Spleen (tissue), 11 donors: ENCODE data around the gene FYB1. TPM values are rescaled to one million over a fixed set of nuclear protein-coding genes. Genes with fewer than 3 reads are reported as not detected.
A peak's percentile ranks its signal among the peaks of the same experiment; 100 is the strongest.

Source experiments
- DNase-seq: peaks from one replicate; pipeline ENCODE4 v3.0.0-alpha.2; 2020
- H3K27ac ChIP-seq, 8 donors: fragments of 200-600 bp; sonication (generic) in 7 of 8; 1 replicate in 4 of 8; 2 replicates in 4 of 8; pipeline versions ENCODE4 v1.5.0 to v1.8.0; 2016 to 2021; ENCODE audit warnings: inconsistent platforms in 4 of 8, mild to moderate bottlenecking in 4 of 8, moderate library complexity in 1 of 8
- H3K27me3 ChIP-seq, 7 donors: fragments of 200-600 bp; sonication (generic) in 6 of 7; replicated peaks in 1 of 7; 1 replicate in 4 of 7; 2 replicates in 3 of 7; pipeline versions ENCODE4 v1.5.0 to v1.8.0; 2016 to 2021; ENCODE audit warnings: inconsistent platforms in 3 of 7, mild to moderate bottlenecking in 1 of 7
- H3K36me3 ChIP-seq, 6 donors: fragments of 200-600 bp; sonication (generic) in 5 of 6; 1 replicate in 4 of 6; 2 replicates in 2 of 6; pipeline versions ENCODE4 v1.5.0 to v1.8.0; 2016 to 2021; ENCODE audit warnings: inconsistent platforms in 2 of 6
- H3K4me1 ChIP-seq, 6 donors: fragments of 200-600 bp; sonication (generic) in 5 of 6; 1 replicate in 3 of 6; 2 replicates in 3 of 6; pipeline versions ENCODE4 v1.5.0 to v1.8.0; 2016 to 2021; ENCODE audit warnings: inconsistent platforms in 3 of 6
- H3K4me3 ChIP-seq, 8 donors: fragments of 200-600 bp; sonication (generic) in 7 of 8; 1 replicate in 4 of 8; 2 replicates in 4 of 8; pipeline versions ENCODE4 v1.5.0 to v1.8.0; 2016 to 2021; ENCODE audit warnings: inconsistent platforms in 4 of 8, mild to moderate bottlenecking in 4 of 8, moderate library complexity in 2 of 8
- H3K9me3 ChIP-seq, 8 donors: fragments of 200-600 bp; sonication (generic) in 7 of 8; 1 replicate in 4 of 8; 2 replicates in 4 of 8; pipeline versions ENCODE4 v1.5.0 to v1.8.0; 2016 to 2021; ENCODE audit warnings: inconsistent platforms in 4 of 8
- POLR2A ChIP-seq, 3 donors: fragments of 450-650 bp; IDR thresholded peaks; one replicate each; pipeline ENCODE4 v1.5.1; 2017; ENCODE audit warnings: antibody characterized with exemption in 3 of 3, mild to moderate bottlenecking in 1 of 3
- POLR2AphosphoS5 ChIP-seq, 3 donors: sonication (generic); formaldehyde crosslinking; IDR thresholded peaks; one replicate each; pipeline ENCODE4 v1.5.1; 2017; ENCODE audit warnings: antibody characterized with exemption in 3 of 3
- WGBS, 5 donors: extraction: QIAGEN DNeasy Blood & Tissue Kit in 3 of 5; methylation state at CpG; one replicate each; pipeline versions ENCODE4 v1.1.5 to v1.1.7; 2013 to 2018; 5-methylcytosine and 5-hydroxymethylcytosine counted together
- intact Hi-C: fragments of 100-400 bp; cut with DNase I; formaldehyde crosslinking; loops from one replicate; pipeline ENCODE4 v1.15.0; 2023; ENCODE audit warnings: low total_unique reads
- polyA plus RNA-seq, 3 donors: library from polyadenylated mRNA; stranded (reverse); fragments of 200-250 nt; gene quantifications; one replicate each; pipeline ENCODE4 v1.2.1, GENCODE V29; 2013
- total RNA-seq, 7 donors: library from RNA; depleted of rRNA in 3 of 7; stranded (reverse); fragments of >200 nt in 3 of 7; fragmentation: NEBNext Ultra II Directional in 4 of 7; extraction: Animal tissue kit (Norgen Biotek cat#: 25700) in 4 of 7; gene quantifications; one replicate each; pipeline versions ENCODE4 v1.1.0 to v1.2.1, GENCODE V29; 2016 to 2021
- TF ChIP-seq, protein P1 (sequence below), 11 experiments: fragments of 200-600 bp in 7 of 11; fragments of 450-650 bp in 4 of 11; sonication (generic) in 4 of 11; IDR thresholded peaks in 8 of 11; conservative IDR thresholded peaks in 3 of 11; 1 replicate in 7 of 11; 2 replicates in 4 of 11; pipeline versions ENCODE4 v1.4.0 to v1.8.0; 2016 to 2021; ENCODE audit warnings: antibody characterized with exemption in 11 of 11, inconsistent platforms in 4 of 11, mild to moderate bottlenecking in 1 of 11
- donor health status: healthy with polysubstance abuse.
- donor health status: DM: no; HTN: no; CAD: no; lungs with moderate emphysema.
- donor health status: DM: no; HTN: no; CAD: no.
- donor health status: Bipolar disorder and iron deficiency.
- donor health status: healthy.
- donor health status: DM: no; HTN: no; CAD: no.
- donor health status: DM: yes; HTN: yes; CAD: no.

The FYB1 gene
- total and polyA plus RNA-seq, 10 donors, result 21.0 to 287 (median 200) TPM

DNA sequence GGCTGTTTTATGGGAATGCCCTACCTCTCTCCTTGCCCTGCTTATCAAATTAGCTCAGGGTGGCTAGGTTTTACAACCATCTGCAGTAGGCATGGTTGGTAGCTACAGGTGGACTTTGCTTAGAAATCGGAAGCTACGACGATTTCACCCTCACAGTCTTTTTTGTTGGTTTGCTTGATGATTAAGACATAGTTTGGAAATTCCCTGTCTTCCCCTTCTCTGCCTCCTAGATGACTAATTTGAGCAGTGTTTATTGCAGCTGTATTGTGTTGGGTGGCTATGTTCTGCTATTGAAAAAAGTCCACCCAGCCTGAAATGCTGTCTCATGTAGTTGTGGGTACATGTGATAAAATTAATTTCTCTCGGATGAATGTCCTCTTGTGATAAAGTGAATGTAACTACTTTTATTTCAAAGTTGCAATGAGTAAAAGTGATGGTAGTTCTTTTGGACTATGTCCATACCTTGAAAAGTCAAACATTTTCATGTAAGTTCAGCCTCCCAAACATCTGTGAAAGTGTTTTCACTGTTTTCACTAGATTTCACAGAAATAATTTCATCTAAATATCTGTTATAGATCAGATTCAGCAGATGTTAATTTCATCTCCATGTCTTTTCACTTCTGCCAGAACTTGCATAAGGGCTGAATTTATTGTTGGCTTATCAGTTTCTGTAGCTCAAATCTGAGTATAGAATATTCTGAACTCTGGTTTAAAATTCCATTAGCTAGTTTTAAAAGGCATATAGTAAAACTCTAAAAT, 37.3 kb upstream of the FYB1 start:
- Histone ChIP-seq H3K36me3 (no peaks in the 10 kb centered on the region), H3K27ac (peak overlapping the region in 6 of 8 donors; percentile 16 to 82 (median 59)), H3K9me3 (no peaks in the 10 kb centered on the region), H3K27me3 (no peaks in the 10 kb centered on the region), H3K4me1 (peaks cover 0 to 72% (median 16%) of the 10 kb centered on the region in 6 donors), H3K4me3 (peak overlapping the region in 1 of 8 donors; percentile 24)
- no peak for DNase-seq
- no peak for TF ChIP-seq POLR2A (IDR thresholded peaks at IDR 0.05)
- TF ChIP-seq, protein P1, sequence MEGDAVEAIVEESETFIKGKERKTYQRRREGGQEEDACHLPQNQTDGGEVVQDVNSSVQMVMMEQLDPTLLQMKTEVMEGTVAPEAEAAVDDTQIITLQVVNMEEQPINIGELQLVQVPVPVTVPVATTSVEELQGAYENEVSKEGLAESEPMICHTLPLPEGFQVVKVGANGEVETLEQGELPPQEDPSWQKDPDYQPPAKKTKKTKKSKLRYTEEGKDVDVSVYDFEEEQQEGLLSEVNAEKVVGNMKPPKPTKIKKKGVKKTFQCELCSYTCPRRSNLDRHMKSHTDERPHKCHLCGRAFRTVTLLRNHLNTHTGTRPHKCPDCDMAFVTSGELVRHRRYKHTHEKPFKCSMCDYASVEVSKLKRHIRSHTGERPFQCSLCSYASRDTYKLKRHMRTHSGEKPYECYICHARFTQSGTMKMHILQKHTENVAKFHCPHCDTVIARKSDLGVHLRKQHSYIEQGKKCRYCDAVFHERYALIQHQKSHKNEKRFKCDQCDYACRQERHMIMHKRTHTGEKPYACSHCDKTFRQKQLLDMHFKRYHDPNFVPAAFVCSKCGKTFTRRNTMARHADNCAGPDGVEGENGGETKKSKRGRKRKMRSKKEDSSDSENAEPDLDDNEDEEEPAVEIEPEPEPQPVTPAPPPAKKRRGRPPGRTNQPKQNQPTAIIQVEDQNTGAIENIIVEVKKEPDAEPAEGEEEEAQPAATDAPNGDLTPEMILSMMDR (IDR thresholded peaks at IDR 0.05 in 8 of 11, conservative IDR thresholded peaks at IDR 0.05 in 3 of 11), result no peak
- TF ChIP-seq POLR2AphosphoS5 (IDR thresholded peaks at IDR 0.05), result no peak
- intact Hi-C loops, result no loop called here
- WGBS, 5 donors, result 22 to 39% (median 25%) methylated on average over 4 of the region's 4 CpGs

DNA sequence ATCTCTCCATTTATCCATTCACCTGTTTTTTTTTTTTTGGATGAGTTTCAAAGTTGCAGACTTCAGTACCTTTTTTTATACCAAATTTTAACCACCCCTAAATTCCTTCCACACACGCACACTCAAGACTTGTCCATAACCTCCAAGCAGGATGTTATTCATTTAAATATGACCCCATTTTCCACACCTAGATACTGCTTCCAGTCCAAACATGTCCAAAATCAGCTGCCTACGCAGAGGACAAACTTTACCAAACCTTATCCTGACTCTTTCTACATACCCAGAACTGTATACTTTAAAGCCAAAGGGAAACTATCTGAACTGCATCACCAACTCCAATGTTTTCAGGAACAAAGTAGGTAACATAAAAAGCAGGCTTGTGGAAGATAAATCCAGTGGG, 36.0 kb upstream of the FYB1 start:
- intact Hi-C loops, result no loop called here
- Histone ChIP-seq H3K4me3 (no peak overlapping the region), H3K4me1 (peaks cover 0 to 71% (median 16%) of the 10 kb centered on the region in 6 donors), H3K27ac (peak overlapping the region in 2 of 8 donors; percentile 66 to 82), H3K9me3 (peaks cover 0 to 4% (median under 1%) of the 10 kb centered on the region in 8 donors), H3K36me3 (peaks cover 0 to 3% (median 0%) of the 10 kb centered on the region in 6 donors), H3K27me3 (no peaks in the 10 kb centered on the region)
- WGBS, 5 donors, result 88 to 98% (median 92%) methylated on average over 2 of the region's 2 CpGs
- TF ChIP-seq, protein P1 (IDR thresholded peaks at IDR 0.05 in 8 of 11, conservative IDR thresholded peaks at IDR 0.05 in 3 of 11), result no peak
- TF ChIP-seq POLR2AphosphoS5 (IDR thresholded peaks at IDR 0.05) (no peak), POLR2A (IDR thresholded peaks at IDR 0.05) (no peak)
- no peak for DNase-seq

DNA sequence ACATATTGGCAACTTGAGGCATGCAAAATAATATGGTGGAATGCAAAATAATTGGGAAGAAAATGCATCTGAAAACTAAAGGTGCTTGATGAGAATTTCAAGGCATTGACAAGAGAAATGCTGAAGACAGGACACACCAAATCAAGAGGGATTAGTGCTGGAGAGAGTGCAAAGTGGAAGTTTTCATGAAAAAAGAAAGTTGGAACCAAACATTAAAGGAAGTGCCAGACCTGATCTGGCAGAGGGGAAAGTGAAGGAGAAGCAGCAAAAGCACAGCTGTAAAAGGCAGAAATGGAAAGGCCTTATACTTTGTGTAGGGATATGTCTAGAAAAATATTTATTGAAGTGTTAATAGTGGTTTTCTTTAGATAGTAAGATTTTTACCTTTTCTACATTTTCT, 35.3 kb upstream of the FYB1 start:
- Histone ChIP-seq H3K9me3 (peaks cover 0 to 12% (median 8%) of the 10 kb centered on the region in 8 donors), H3K4me3 (no peak overlapping the region), H3K4me1 (peaks cover 0 to 71% (median 16%) of the 10 kb centered on the region in 6 donors), H3K36me3 (peaks cover 0 to 10% (median 0%) of the 10 kb centered on the region in 6 donors), H3K27me3 (no peaks in the 10 kb centered on the region), H3K27ac (peak overlapping the region in 1 of 8 donors; percentile 82)
- no peak for DNase-seq
- TF ChIP-seq POLR2A (IDR thresholded peaks at IDR 0.05), result no peak
- TF ChIP-seq POLR2AphosphoS5 (IDR thresholded peaks at IDR 0.05), result no peak
- TF ChIP-seq, protein P1 (IDR thresholded peaks at IDR 0.05 in 8 of 11, conservative IDR thresholded peaks at IDR 0.05 in 3 of 11), result no peak
- intact Hi-C loops, result no loop called here

DNA sequence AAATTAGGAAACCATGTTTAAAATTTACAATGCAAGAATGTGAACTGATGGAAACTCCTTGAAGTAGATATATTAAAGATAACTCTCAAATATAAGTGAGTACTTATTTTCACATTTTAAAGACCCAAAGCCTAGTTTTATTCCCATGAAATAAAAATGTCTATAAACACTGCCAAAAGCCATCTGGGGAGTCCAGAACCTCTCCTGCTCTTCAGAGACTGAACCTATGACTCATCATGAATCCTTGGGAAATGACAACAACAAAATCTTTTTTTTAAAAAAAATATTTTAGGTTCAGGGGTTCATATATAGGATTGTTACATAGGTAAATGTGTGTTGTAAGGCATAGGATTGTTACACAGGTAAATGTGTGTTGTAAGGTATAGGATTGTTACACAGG, 33.8 kb upstream of the FYB1 start:
- no peak for TF ChIP-seq POLR2A (IDR thresholded peaks at IDR 0.05)
- TF ChIP-seq, protein P1 (IDR thresholded peaks at IDR 0.05 in 8 of 11, conservative IDR thresholded peaks at IDR 0.05 in 3 of 11), result no peak
- no peak for TF ChIP-seq POLR2AphosphoS5 (IDR thresholded peaks at IDR 0.05)
- Histone ChIP-seq H3K9me3 (peaks cover 0 to 16% (median 9%) of the 10 kb centered on the region in 8 donors), H3K27me3 (no peaks in the 10 kb centered on the region), H3K4me3 (no peak overlapping the region), H3K4me1 (peaks cover 0 to 61% (median 16%) of the 10 kb centered on the region in 6 donors), H3K36me3 (peaks cover 0 to 21% (median 0%) of the 10 kb centered on the region in 6 donors), H3K27ac (peak overlapping the region in 3 of 8 donors; percentile 23 to 82 (median 42))
- no peak for DNase-seq
- intact Hi-C loops, result no loop called here
